GM21576 (cell line): ENCODE results near the gene THOP1.
"Not testable (repeated sequence)": the region's sequence is repeated elsewhere in the genome, so short reads cannot be mapped to it uniquely, and the experiment has no call there.

Experiments used
- ATAC-seq: cut with Tn5 transposase; IDR thresholded peaks from one replicate; pipeline ENCODE4 v1.9.1; 2021; ENCODE audit warnings: mild to moderate bottlenecking, moderate library complexity; ENCODE audit not compliant: unreplicated experiment

THOP1 gene

DNA sequence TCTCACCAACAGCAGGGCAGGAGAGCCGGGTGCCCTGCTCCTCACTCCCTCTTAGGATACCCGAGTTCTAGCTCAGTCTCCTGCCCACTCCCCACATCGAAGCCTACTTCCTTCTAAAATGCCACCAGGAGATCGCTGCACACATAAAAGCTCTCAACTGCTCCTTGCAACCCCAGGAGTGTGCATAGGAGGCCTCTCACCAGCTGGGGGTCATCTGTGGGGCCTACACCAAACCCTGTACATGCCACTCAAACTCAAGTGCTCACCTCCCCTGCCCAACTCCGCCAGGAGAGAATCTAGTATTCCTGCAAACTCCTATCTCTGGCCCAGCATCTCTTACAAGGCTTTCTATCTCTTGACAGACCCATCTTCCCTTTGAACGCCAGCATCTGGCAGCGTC is 5.0 kb upstream of the THOP1 start:
- no peak for ATAC-seq

DNA sequence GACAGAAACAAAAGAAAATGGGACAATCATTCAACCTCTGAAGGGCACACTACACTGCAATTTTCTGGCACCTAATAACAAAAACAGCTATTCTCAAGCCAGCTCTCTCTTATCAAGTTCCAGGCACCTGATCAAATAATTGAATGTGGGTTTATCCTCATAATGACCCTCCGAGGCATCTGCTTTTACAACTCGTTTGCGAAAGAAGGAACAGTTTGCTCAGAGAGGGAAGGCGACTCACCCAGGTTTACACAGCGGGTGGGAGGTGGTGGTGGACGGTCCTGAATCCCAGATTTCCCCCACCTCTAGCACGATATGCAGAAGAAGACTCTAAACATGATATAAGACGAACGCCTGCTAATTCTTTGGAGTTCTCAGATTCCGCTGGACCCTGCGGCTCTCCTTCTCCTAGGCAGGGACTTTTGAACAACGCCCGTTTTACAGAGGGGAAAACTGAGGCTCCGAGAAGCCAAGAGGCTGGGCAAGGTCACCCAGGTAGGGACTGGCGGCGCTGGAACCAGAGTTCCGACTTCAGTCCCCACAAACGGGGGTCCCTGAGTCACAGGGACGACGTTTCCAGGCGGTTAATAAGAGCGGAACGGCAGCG is 2.9 kb upstream of the THOP1 start:
- no peak for ATAC-seq

DNA sequence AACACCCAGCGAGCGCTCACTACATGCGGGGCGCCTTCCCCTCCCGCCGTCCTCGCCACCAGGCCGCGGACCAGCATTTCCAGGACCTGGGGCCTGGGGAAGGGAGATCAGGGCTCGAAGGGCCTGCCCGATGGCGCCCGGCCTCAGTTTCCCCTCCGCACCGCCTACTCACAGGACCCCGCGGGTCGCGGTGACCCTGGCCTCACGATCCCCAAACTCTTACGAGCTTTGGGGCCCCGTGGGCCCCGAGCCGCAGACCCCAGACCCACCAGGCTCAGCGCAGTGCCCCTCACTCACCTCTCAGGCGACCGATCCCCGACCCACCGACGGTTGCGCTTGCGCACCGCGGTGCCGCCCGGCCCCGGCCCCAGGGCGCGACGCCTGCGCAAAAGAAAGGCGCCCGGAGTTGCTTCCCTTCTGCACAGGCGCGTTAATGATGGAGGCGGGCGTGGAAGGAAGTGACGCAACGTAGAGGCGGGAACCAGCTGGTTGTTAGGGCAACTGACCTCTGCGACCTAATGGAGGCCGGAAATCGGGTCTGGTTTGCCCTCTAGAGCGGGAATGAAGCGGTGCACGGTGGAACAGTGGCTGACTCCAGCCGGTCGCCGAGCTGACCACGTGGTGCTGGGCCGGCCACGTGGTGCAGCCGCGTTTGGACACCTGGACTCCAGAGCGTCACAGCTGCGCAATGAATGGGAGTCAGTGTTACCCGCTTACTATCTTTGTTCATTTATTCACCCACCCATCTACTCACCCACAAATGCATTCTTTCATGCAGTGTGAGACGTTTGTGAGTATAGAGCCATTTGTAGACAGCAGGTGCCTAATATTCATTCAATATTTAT is 2.1 kb upstream of the THOP1 start, which contains the start of gene SGTA:
TSS of gene SGTA (minus strand) at position 338 of the 845 bp plus-strand sequence. CDS start 14,205 bp downstream, outside the sequence.
- ATAC-seq, result peak; percentile 71

DNA sequence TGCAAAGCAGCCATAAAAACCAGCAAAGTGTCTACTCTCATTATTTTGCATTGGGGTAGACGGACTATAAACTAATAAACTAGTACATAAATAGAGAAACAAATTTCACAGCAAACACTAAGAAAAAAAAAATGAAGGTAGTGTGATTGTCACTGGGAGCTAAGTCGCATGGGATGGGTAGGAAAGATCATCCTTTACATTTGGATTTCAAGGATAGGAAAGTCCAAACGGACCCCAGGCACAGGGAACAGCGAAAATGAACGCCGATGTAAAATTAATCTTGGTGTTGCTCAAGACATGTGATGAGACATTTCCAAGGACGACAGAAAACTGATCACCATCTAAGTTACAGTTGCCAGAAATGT is 1.5 kb upstream of the THOP1 start:
- no peak for ATAC-seq

DNA sequence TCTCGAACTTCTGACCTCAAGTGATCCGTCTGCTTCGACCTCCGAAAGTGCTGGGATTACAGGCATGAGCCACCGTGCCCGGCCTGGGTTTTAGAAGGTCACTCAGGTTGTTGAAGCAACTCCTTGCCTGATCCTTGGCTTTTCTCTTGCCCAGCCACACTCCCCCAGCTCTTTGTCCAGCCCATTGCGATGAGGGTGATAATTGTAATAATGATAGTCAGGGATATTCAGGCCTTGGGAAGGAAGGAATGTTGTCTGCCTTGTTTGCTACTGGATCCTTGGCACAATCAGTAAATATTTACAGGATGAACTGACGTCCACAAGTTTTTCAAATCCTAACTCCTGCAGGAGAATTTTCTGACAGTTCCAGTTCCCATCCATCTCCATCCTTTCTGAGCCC is 1.8 kb downstream of the THOP1 start:
- no peak for ATAC-seq

DNA sequence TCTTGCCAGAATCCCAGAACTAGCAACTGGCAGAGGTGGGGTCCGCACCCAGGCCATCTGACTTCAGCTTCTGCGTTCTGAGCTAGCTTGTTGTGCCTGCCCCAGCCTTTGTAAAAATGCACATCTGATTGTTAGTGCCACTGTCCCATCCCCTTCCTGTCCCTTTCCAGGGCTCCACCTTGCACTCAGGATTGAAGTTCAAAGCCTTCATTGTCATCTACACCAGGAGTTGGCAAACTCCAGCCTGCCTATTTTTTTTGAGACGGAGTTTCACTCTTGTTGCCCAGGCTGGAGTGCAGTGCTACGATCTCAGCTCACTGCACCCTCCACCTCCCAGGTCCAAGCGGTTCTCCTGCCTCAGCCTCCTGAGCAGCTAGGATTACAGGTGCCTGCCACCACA is 2.9 kb downstream of the THOP1 start:
- no peak for ATAC-seq

DNA sequence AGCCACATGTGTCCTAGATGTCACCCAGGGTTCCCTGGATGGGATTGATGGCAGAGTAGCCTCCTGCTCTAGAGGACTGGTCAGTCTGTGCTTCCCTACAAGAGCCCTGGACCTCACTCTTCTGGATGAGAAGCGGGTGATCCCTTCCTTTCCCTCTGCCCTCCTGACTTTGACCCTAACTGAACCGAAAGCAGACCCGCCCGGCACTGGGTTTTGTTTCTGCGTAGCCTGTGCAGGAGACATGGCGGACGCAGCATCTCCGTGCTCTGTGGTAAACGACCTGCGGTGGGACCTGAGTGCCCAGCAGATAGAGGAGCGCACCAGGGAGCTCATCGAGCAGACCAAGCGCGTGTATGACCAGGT is 4.9 kb downstream of the THOP1 start:
- ATAC-seq, result no peak

DNA sequence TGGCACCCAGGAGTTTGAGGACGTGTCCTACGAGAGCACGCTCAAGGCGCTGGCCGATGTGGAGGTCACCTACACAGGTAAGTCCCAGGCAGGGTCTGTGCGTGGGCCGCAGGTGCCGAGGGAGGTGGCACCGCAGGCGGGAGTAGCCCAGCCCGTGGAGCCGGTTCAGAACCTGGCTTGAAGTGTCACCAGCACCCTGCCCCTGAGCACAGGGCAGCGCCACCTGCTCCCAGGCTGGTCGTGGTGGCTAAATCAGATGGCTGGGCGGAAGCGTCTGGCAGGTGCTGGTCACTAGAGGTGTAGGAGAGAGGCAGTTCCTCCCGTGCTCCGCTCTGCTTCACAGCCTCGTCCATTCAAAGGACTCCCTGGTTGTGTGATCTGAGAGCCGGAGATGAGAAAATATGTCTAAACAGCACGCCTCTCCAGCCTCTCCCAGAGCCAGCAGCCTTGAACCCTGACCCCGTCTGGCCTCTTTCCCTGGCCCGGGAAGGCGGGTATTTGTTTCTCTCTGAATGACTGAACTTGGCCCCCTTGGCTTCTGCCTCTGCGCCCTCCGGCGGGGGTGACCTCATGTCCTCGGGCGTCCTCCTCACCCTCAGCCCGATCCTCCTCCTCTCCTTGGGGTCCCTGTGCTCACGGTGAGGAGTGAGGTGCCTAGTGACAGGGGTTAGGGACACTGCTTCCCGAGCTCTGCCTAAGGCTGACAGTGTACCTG is 5.4 kb downstream of the THOP1 start:
- no peak for ATAC-seq

DNA sequence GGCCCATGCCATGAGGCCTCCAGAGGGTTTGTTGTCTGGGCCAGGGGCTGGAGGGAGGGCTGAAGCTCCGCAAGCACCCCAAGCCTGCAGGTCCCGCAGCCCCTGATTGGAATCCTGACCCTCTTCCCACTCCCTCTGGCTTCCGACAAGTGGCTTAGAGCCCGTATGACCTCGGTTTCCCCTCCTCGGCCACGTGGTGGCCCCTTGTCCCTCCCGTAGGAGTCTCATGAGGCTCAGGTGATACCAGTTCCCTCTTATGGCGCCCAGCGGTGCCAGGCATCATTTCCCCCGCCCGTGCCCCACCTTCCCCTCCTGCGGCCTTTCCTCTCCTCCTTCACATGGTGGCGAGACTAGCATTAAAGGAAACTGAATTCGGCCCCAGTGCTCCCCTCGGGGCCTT is 6.1 kb downstream of the THOP1 start:
- no peak for ATAC-seq

DNA sequence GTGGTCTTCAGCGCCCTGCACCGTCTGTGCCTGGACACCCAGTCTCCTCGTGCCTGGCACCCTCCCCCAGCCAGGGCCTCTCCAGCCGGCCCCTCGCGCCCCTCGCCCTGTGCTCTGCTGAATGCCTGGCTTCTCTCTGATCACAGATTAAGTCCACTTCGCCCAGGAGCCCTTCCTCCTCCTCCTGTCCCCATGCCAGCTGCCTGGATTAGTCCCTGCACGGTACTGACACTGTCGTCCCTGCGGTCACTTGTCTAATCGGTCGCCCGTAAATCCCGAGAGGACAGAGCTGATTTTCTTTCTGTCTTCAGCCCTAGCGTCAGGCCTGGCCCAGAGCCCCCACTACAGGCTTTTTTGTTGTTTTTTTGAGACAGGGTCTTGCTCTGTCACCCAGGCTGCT is 6.6 kb downstream of the THOP1 start:
- ATAC-seq, result no peak

DNA sequence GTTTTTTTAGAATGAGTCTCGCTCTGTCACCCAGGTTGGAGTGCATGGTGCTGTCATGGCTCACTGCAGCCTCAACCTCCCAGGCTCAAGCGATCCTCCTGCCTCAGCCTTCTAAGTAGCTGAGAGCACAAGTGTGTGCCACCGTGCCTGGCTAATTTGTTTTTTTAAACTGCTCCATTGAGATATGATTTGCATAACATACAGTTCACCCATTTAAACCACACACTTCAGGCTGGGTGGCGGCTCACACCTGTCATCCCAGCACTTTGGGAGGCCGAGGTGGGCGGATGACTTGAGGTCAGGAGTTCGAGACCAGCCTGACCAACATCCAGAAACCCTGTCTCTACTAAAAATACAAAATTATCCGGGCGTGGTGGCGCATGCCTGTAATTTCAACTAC is 7.4 kb downstream of the THOP1 start:
- ATAC-seq, result not testable (repeated sequence)

DNA sequence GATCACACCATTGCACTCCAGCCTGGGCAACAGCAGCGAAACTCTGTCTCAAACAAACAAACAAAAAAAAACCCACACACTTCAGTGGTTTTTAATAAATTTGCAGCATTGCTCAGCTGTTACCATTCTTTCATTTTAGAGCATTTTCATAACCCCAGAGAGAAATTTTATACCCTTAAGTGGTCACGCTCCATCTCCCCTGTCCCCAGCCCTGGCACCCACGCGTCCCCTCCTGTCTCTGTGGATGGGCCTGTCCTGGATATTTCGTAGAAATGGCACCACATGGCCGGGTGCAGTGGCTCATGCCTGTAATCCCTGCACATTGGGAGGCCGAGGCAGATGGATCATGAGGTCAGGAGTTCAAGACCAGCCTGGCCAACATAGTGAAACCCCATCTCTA is 7.8 kb downstream of the THOP1 start:
- no peak for ATAC-seq

DNA sequence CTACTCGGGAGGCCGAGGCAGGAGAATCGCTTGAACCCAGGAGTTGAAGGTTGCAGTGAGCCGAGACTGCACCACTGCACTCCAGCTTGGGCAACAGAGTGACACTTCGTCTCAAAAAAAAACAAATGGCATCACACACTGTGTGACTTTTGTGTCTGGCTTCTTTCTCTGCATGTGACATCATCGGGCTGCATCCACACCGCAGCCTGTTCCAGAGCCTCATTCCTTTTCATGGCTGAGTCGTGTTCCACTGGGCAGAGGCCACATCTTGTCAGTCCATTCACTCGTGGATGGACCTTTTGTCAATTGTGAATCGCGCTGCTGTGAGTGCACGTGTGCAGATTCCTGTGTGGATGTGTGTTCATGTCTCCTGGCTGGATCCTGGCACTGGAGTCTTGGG is 8.3 kb downstream of the THOP1 start:
- no peak for ATAC-seq

DNA sequence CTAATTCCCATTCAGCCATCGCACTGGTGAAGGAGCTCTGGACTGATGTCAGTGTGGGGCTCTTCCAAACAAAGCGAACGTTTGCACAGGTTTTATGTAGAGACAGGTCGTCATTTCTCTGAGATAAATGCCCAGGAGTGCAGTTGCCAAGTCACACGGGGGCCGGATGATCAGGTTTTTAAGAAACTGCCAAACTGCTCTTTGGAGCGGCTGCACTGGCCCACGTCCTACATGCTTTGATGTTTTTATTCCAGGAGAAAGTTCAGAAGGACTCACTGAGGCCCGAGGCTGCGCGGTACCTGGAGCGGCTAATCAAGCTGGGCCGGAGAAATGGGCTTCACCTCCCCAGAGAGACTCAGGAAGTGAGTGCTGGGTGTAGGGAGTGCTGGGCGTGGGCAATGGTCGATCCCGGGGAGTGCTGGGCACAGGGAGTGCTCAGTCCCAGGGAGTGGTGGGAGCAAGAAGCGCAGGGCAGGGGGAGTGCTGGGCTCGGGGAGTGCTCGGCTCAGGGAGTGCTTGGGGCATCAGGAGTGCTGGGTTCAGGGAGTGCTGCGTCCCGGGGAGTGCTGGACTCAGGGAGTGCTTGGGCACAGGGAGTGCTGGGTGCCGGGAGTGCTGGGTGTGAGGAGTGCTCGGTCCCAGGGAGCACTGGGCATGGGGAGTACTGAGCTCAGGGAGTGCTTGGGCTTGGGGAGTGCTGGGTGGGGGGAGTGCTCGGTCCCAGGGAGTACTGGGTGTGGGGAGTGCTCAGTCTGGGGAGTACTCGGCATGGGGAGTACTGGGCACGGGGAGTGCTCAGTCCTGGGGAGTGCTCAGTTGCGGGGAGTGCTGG is 10.7 kb downstream of the THOP1 start:
- ATAC-seq, result no peak

DNA sequence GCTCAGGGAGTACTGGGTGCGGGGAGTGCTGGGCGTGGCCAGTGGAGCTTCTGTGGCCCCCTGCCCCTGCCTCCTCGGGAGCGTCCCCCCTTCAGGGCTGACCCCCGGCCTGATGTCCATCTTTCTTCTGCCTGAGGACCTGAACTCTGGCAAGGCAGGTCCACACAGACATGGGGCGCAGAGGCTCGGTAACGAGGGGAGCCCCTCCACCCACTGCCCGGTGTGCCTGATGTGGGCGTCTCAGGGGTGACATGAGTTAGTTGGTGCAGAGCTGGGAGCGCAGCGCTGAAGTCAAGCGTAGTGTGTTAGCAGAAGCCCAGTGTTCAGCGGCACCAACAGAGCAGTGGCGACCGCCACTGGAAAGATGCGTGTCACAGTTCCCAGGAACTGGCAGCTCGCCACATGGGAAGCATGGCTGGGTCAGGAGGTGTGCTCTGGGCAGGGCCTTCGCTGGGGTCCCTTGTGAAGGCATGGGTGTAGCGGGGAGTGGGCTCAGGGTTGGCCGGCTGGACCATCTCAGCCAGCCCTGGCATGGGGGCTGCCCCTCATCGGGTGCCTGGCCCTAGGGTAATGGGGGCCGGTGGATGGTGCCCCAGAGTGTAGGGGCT is 11.5 kb downstream of the THOP1 start:
- no peak for ATAC-seq

DNA sequence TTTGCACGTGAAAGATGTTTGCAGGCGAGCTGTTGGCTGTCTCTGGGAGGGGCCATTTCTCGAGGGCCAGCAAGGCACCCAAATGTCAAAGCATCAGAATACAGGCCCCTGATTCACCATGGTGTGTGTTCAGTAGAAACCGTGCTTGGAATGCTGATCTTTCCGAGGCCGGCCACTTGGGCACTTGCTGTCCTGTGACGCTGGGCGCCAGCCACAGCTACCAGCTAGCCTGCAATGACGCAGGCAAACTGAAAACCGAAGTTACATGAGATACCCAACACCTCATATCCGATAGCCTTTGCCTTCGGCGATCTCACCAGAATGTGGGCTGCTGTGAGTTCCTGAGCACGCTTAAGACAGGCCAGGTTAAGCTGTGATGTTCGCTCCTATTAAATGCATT is 12.0 kb downstream of the THOP1 start:
- ATAC-seq, result no peak

DNA sequence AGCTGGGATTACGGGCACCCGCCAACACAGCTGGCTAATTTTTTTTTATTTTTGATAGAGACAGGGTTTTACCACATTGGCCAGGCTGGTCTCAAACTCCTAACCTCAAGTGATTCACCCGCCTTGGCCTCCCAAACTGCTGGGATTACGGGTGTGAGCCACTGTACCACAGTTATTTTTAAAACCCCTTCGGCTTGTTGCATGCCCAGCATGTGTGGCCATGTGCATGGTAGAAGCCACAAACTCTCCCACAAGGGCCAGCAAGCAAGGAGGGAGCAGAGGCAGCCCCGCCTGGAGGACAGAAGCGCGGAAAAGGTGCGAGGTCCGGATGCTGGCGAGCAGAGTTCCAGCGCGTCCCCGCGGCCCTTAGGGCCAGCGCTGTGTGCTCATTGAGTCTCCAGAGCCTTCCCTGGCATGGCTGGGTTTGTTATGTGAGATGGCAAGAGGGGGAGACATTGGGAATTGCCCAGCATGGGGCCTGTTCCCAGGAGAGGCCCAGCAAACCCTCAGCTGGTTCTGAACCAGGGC is 12.9 kb downstream of the THOP1 start:
- ATAC-seq, result no peak

DNA sequence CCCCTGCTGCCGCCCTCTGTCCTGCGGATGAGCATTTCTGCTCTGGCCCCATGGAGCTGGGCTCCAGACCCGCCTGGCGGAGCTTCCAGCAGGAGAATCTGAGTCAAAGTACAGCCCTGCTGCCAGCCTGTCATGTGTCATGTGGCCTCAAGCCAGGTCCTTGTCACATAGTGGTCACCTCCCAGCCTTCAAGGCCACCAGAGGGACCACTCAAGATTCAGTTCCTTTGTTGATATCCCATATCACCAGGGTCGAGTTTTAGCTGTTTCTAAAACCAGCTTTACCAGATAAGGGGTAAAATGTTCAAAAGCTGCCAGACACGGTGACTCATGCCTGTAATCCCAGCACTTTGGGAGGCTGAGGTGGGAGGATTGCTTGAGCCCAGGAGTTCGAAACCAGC is 13.4 kb downstream of the THOP1 start:
- no peak for ATAC-seq

DNA sequence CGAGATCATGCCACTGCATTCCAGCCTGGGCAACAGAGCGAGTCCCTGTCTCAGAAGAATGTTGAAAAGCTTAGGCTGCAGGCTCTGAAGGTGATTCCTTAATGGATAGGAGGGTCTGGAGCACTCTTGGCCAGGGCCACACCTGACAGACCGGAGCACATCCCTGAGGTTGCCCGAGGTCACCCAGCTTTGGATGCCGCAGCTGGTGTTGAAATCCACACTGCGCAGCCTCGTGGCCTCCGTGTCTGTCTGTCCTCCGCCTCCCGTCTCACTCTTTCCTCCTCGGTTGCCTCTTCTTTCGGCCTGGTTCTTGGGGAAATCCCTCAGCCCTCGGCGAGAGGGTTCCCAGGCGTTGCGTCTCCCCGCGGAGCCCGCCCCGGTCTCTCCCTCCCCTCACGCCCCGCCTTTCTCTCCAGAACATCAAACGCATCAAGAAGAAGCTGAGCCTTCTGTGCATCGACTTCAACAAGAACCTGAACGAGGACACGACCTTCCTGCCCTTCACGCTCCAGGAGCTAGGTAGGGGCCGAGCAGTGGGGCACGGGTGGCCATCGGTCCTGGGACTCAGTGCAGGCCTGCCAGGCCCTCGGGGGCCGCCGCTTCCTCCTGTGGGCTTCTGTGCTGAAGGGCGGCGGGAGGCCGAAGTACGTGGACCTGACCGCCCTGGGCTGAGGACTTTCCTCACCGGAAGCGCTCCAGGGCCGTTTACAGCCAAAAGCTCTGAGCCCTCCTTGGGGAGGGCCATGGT is 14.1 kb downstream of the THOP1 start:
- ATAC-seq, result no peak

DNA sequence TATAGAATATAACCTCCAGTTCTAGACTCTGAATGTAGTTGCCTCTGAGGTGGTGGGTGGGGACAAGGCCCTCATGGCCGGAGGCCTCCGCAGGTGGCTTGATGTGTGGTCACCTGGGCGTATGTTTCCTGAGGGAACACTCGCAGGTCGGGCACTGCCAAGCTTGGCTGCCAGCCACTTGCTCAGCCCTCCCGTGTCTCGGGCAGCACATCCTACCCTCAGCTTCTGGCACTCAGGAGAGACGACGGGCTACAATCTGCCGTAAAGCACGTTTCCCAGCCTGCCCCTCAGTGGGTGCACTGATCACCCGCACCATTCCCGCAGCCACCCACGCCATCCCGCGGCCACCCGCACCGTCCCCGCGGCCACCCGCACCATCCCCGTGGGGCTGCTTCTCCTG is 15.2 kb downstream of the THOP1 start:
- no peak for ATAC-seq
